Calu3 (cell line): ENCODE measurements around the gene NEK11. TPM values are rescaled to one million over a fixed set of nuclear protein-coding genes. Genes with fewer than 3 reads are reported as not detected.

Experiments used
- BruUV-seq: library from RNA; stranded (reverse); fragments of 400-500 nt; replicated peaks from 2 replicates; lab custom pipeline; 2021; lab: Mats Ljungman, UMichigan
- CTCF ChIA-PET: fragments of 300-600 bp; sonication (Branson Sonifier 250); formaldehyde crosslinking; loops from one replicate; lab custom pipeline; 2022; ENCODE audit warnings: antibody characterized with exemption; lab: Charles Lee
- DNase-seq: peaks from one replicate; pipeline ENCODE4 v3.0.0; 2022
- H3K27ac Mint-ChIP-seq: one replicate; pipeline ENCODE4 v1.8.0; 2022; ENCODE audit warnings: mixed read lengths; ENCODE audit not compliant: unreplicated experiment
- H3K27me3 Mint-ChIP-seq: one replicate; pipeline ENCODE4 v1.8.0; 2022; ENCODE audit warnings: mixed read lengths; ENCODE audit not compliant: unreplicated experiment
- H3K36me3 Mint-ChIP-seq: one replicate; pipeline ENCODE4 v1.8.0; 2022; ENCODE audit warnings: mild to moderate bottlenecking, moderate library complexity, mixed read lengths; ENCODE audit not compliant: insufficient read depth, unreplicated experiment
- H3K4me1 Mint-ChIP-seq: one replicate; pipeline ENCODE4 v1.8.0; 2022; ENCODE audit warnings: mild to moderate bottlenecking, low read depth, mixed read lengths; ENCODE audit not compliant: unreplicated experiment
- H3K4me3 Mint-ChIP-seq: one replicate; pipeline ENCODE4 v1.8.0; 2022; ENCODE audit warnings: mild to moderate bottlenecking, low read depth, moderate library complexity, mixed read lengths; ENCODE audit not compliant: unreplicated experiment
- H3K9me3 Mint-ChIP-seq: one replicate; pipeline ENCODE4 v1.8.0; 2022; ENCODE audit warnings: low read depth, mixed read lengths; ENCODE audit not compliant: unreplicated experiment
- CTCF ChIP-seq: fragments of 200-600 bp; IDR thresholded peaks from one replicate; pipeline ENCODE4 v1.8.0; 2022; ENCODE audit warnings: antibody characterized with exemption; ENCODE audit not compliant: unreplicated experiment
- intact Hi-C: fragments of 100-400 bp; cut with micrococcal nuclease; formaldehyde crosslinking; loops from one replicate; pipeline ENCODE4 v1.10.0; 2022; ENCODE audit not compliant: unreplicated experiment
- total RNA-seq: library from RNA; stranded (reverse); gene quantifications from 2 replicates; pipeline ENCODE4 v1.2.3, GENCODE V29; 2022

The NEK11 gene
- total RNA-seq, 1 experiment from 2014 or later, result 23.9 TPM

DNA sequence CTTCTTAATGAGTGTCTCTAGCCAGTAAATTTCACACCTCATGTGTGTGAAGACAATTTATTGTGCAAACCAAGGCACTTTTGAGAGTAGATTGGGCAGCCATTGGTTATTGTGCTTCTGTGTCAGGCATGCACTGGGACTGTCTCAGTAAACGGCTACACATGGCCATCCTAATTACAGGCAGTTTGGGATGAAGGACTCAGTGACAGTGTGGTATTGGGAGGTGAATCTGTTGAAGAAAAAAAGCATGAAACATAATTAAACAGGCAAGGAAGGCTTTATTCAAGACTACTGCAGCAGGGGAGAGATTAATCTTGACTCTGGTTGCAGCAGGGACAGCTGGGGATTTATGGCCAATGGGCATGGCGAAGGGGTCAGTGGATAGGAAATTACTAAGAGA, 297.1 kb downstream of the NEK11 start:
- H3K27me3 Mint-ChIP-seq, result no peaks in the 10 kb centered on the region
- no peaks in the 10 kb centered on the region for H3K36me3 Mint-ChIP-seq
- DNase-seq, result no peak
- no peaks in the 10 kb centered on the region for H3K4me1 Mint-ChIP-seq
- CTCF ChIA-PET, result no interaction called here
- H3K4me3 Mint-ChIP-seq, result no peak overlapping the region
- TF ChIP-seq CTCF, result no peak
- H3K27ac Mint-ChIP-seq, result no peak overlapping the region
- intact Hi-C loops, result no loop called here
- no TSS peak for BruUV-seq
- H3K9me3 Mint-ChIP-seq, result no peaks in the 10 kb centered on the region

GRCh38 chr3:131324923-131325322, 298.2 kb downstream of the NEK11 start:
- TF ChIP-seq CTCF, result no peak
- no peaks in the 10 kb centered on the region for H3K4me1 Mint-ChIP-seq
- DNase-seq, result no peak
- BruUV-seq, result no TSS peak
- CTCF ChIA-PET, result no interaction called here
- no peaks in the 10 kb centered on the region for H3K36me3 Mint-ChIP-seq
- no peak overlapping the region for H3K4me3 Mint-ChIP-seq
- intact Hi-C loops, result no loop called here
- H3K9me3 Mint-ChIP-seq, result no peaks in the 10 kb centered on the region
- no peaks in the 10 kb centered on the region for H3K27me3 Mint-ChIP-seq
- H3K27ac Mint-ChIP-seq, result no peak overlapping the region

DNA sequence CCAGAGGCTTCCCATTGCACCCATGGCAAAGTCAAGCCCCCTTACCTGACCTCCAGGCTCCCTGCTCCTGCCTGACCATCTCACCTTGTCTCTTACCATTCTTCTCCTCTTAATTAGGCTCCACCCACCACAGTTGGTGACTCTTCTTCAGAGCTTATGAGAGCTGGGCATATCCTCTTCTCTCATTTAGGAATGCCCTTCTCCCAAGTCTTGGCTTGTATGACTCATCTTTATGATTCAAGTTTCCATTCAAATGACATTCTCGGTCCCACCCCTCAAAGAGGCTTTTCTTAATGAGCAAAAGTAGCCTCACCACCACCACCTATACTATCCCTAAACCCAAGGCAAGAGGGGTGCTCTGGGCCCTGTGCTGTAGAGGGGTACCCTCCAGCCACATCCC, 299.6 kb downstream of the NEK11 start:
- H3K9me3 Mint-ChIP-seq, result no peaks in the 10 kb centered on the region
- no peak overlapping the region for H3K27ac Mint-ChIP-seq
- no peaks in the 10 kb centered on the region for H3K27me3 Mint-ChIP-seq
- no peak overlapping the region for H3K4me3 Mint-ChIP-seq
- CTCF ChIA-PET, result interaction anchor here (0.7 kb wide), 1 partner anchor 23 kb away, joined by 3 read pairs; no protein-coding TSS in a partner anchor
- BruUV-seq, result no TSS peak
- intact Hi-C loops, result no loop called here
- no peaks in the 10 kb centered on the region for H3K36me3 Mint-ChIP-seq
- no peak for TF ChIP-seq CTCF
- no peak for DNase-seq
- H3K4me1 Mint-ChIP-seq, result no peaks in the 10 kb centered on the region

DNA sequence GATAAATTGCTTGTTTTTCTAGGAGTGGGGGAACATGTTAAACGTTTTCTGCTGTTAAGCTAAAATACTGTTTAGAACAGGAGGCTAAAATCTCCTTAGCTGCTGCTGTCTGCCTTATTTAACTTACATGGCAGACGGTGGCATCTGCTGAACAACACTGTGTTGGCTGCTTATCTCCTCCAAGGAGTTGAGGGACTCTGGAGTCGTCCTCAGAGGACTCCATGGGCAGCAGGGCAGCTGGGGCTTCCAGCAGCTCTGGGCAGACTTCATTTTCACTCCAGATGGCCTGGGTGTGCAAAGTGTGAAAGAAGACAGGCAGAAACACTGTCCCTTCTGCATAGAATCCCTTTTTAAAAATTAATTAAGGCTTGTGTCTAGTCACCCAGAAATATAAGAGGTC, 302.0 kb downstream of the NEK11 start:
- Mint-ChIP-seq H3K9me3 (no peaks in the 10 kb centered on the region), H3K4me3 (no peak overlapping the region), H3K27me3 (no peaks in the 10 kb centered on the region), H3K4me1 (no peaks in the 10 kb centered on the region), H3K27ac (no peak overlapping the region), H3K36me3 (no peaks in the 10 kb centered on the region)
- no TSS peak for BruUV-seq
- intact Hi-C loops, result no loop called here
- no peak for TF ChIP-seq CTCF
- CTCF ChIA-PET, result interaction anchor here (0.8 kb wide), 1 partner anchor 897 kb away, joined by 3 read pairs; no protein-coding TSS in a partner anchor
- no peak for DNase-seq
